HepG2 (cell line): ENCODE data around the gene OR4D6. TPM values are rescaled to one million over a fixed set of nuclear protein-coding genes. Genes with fewer than 3 reads are reported as not detected.

Experiments used
- ATAC-seq: fragments of 200-7000 bp; cut with Tn5 transposase; 3 replicates; pipeline ENCODE4 v1.9.1; 2020; ENCODE audit warnings: mild to moderate bottlenecking, moderate library complexity
- BruUV-seq: library from RNA; stranded (reverse); fragments of 400-500 nt; replicated peaks from 2 replicates; lab custom pipeline; 2021; lab: Mats Ljungman, UMichigan
- CTCF ChIA-PET: fragments of 300-600 bp; formaldehyde crosslinking; extraction: SDS; loops from one replicate; lab custom pipeline; 2021; ENCODE audit warnings: low total read pairs, inconsistent platforms, low intra/inter-chr PET ratio; lab: Yijun Ruan, JAX
- POLR2A ChIA-PET: fragments of 350-600 bp; sonication (Branson Sonifier 250); formaldehyde crosslinking; loops from one replicate; lab custom pipeline; 2020; ENCODE audit warnings: antibody characterized with exemption, inconsistent platforms; lab: Yijun Ruan, JAX
- DNase-seq: peaks from one replicate; pipeline ENCODE4 v3.0.0-alpha.2; 2015; ENCODE audit warnings: low spot score
- FAIRE-seq: peaks from 3 replicates; lab custom pipeline; 2011; peaks lifted over from hg19 to GRCh38; lab: Jason Lieb, UNC
- H2AFZ ChIP-seq: one replicate; pipeline ENCODE4 v1.6.1; 2011; ENCODE audit warnings: low read length, inconsistent platforms
- H3K27ac ChIP-seq: fragments of 300-600 bp; 3 replicates; pipeline ENCODE4 v1.8.0; 2011; ENCODE audit warnings: mixed run types, mild to moderate bottlenecking, mixed read lengths, low read length, inconsistent platforms; ENCODE audit not compliant: insufficient read depth; ENCODE audit errors: extremely low read length
- H3K27me3 ChIP-seq, 2 experiments: fragments of 200-600 bp in 1 of 2; 2 replicates in 1 of 2; 3 replicates in 1 of 2; pipeline versions ENCODE4 v1.6.0 to v1.8.0; 2011; ENCODE audit warnings: low read length in 2 of 2, mild to moderate bottlenecking in 2 of 2, moderate library complexity in 2 of 2, inconsistent platforms in 1 of 2; ENCODE audit not compliant: insufficient read depth in 2 of 2, control insufficient read depth in 1 of 2
- H3K36me3 ChIP-seq, 2 experiments: fragments of 200-600 bp in 1 of 2; replicated peaks in 1 of 2; 2 replicates in 1 of 2; 3 replicates in 1 of 2; pipeline versions ENCODE4 v1.5.1 to v1.8.0; 2011; ENCODE audit warnings: low read length in 2 of 2, inconsistent platforms in 1 of 2; ENCODE audit not compliant: insufficient read depth in 2 of 2, control insufficient read depth in 1 of 2
- H3K4me1 ChIP-seq: 2 replicates; pipeline ENCODE4 v1.5.1; 2012; ENCODE audit warnings: low read length, inconsistent platforms; ENCODE audit not compliant: insufficient read depth
- H3K4me2 ChIP-seq: 2 replicates; pipeline ENCODE4 v1.6.0; 2011; ENCODE audit warnings: low read depth, low read length, inconsistent platforms
- H3K4me3 ChIP-seq, 3 experiments: fragments of 200-600 bp in 1 of 3; sonication (generic), shearing (Covaris generic) in 1 of 3; replicated peaks in 1 of 3; 2 replicates each; pipeline ENCODE4 v1.5.1; 2011 to 2016; ENCODE audit warnings: low read length in 3 of 3, inconsistent platforms in 2 of 3, low read depth in 2 of 3, mild to moderate bottlenecking in 2 of 3, control low read depth in 1 of 3, mixed read lengths in 1 of 3; ENCODE audit not compliant: insufficient read depth in 1 of 3
- H3K79me2 ChIP-seq: one replicate; pipeline ENCODE4 v1.6.1; 2011; ENCODE audit warnings: low read length, inconsistent platforms; ENCODE audit not compliant: insufficient read depth
- H3K9ac ChIP-seq: 2 replicates; pipeline ENCODE4 v1.6.0; 2011; ENCODE audit warnings: mild to moderate bottlenecking, low read depth, low read length, inconsistent platforms; ENCODE audit not compliant: insufficient read depth
- H3K9me3 ChIP-seq: 2 replicates; pipeline ENCODE4 v1.5.1; 2012; ENCODE audit warnings: mild to moderate bottlenecking, low read length
- H4K20me1 ChIP-seq: 2 replicates; pipeline ENCODE4 v1.6.0; 2011; ENCODE audit warnings: inconsistent platforms, mild to moderate bottlenecking, low read length, moderate library complexity; ENCODE audit not compliant: insufficient read depth
- ARNTL ChIP-seq: sonication (generic); formaldehyde crosslinking; IDR thresholded peaks from 2 replicates; pipeline ENCODE4 v1.4.0; 2020; ENCODE audit warnings: mild to moderate bottlenecking, missing genetic modification reagents
- HHEX ChIP-seq: IDR thresholded peaks from 2 replicates; pipeline ENCODE4 v1.6.1; 2016; ENCODE audit warnings: control low read depth
- KLF15 ChIP-seq: sonication (generic); formaldehyde crosslinking; IDR thresholded peaks from 2 replicates; pipeline ENCODE4 v1.8.1; 2023; ENCODE audit warnings: borderline replicate concordance, mild to moderate bottlenecking, inconsistent platforms, missing genetic modification reagents, mixed read lengths
- NFYC ChIP-seq: IDR thresholded peaks from 2 replicates; pipeline ENCODE4 v1.6.1; 2016; ENCODE audit warnings: missing genetic modification reagents, missing compliant biosample characterization
- SMAD1 ChIP-seq: sonication (generic); formaldehyde crosslinking; IDR thresholded peaks from 2 replicates; pipeline ENCODE4 v1.4.0; 2020; ENCODE audit warnings: missing genetic modification reagents, low read depth, mild to moderate bottlenecking, borderline replicate concordance
- TAF1 ChIP-seq: sonication (generic); formaldehyde crosslinking; IDR thresholded peaks from 2 replicates; pipeline ENCODE4 v1.4.0; 2020; ENCODE audit warnings: missing genetic modification reagents
- ZBTB49 ChIP-seq: sonication (generic); formaldehyde crosslinking; IDR thresholded peaks from 2 replicates; pipeline ENCODE4 v1.4.0; 2020; ENCODE audit warnings: missing genetic modification reagents, borderline replicate concordance
- ZMYM2 ChIP-seq: sonication (generic); formaldehyde crosslinking; IDR thresholded peaks from 2 replicates; pipeline ENCODE4 v1.8.0; 2022; ENCODE audit warnings: mild to moderate bottlenecking, missing genetic modification reagents
- ZMYM3 ChIP-seq: sonication (generic); formaldehyde crosslinking; IDR thresholded peaks from 2 replicates; pipeline ENCODE4 v1.5.1; 2020; ENCODE audit warnings: mild to moderate bottlenecking, missing genetic modification reagents
- ZNF547 ChIP-seq: sonication (generic); formaldehyde crosslinking; IDR thresholded peaks from 2 replicates; pipeline ENCODE4 v1.5.1; 2020; ENCODE audit warnings: mild to moderate bottlenecking, missing genetic modification reagents
- ZNF619 ChIP-seq: sonication (generic); formaldehyde crosslinking; IDR thresholded peaks from 2 replicates; pipeline ENCODE4 v1.4.0; 2020; ENCODE audit warnings: mild to moderate bottlenecking, missing genetic modification reagents
- ZNF790 ChIP-seq: sonication (generic); formaldehyde crosslinking; IDR thresholded peaks from 2 replicates; pipeline ENCODE4 v1.8.0; 2022; ENCODE audit warnings: missing genetic modification reagents, mild to moderate bottlenecking, borderline replicate concordance
- WGBS: methylation state at CpG from one replicate; pipeline ENCODE4 v1.1.6; 2017; ENCODE audit warnings: low lambda C conversion rate; 5-methylcytosine and 5-hydroxymethylcytosine counted together
- in situ Hi-C: cut with HindIII; loops from 2 replicates; pipeline ENCODE4 v1.10.0; 2017; ENCODE audit warnings: low pct_unique_long_range_greater_than_20kb; ENCODE audit not compliant: extremely low pct_ligation_motif_present
- intact Hi-C: fragments of 100-400 bp; cut with micrococcal nuclease; formaldehyde crosslinking; loops from one replicate; pipeline ENCODE4 v1.10.0; 2022; ENCODE audit not compliant: unreplicated experiment
- polyA plus RNA-seq, 8 experiments: library from polyadenylated mRNA; depleted of rRNA in 3 of 8; stranded (reverse) in 7 of 8; unstranded in 1 of 8; fragments of >200 nt; fragmentation: Illumina TruSeq in 4 of 8; extraction: Trizol in 4 of 8; gene quantifications; 2 replicates each; pipeline versions ENCODE4 v1.2.1 to v1.2.3, GENCODE V29; 2011 to 2016; ENCODE audit warnings: low read depth in 4 of 8, missing spikeins in 1 of 8, mixed read lengths in 1 of 8; ENCODE audit not compliant: insufficient read depth in 1 of 8
- total RNA-seq, 5 experiments: library from RNA; depleted of rRNA; stranded (reverse); fragments of >200 nt; fragmentation: Illumina TruSeq; extraction: Trizol; gene quantifications; 2 replicates each; pipeline ENCODE4 v1.2.3, GENCODE V29; 2016; ENCODE audit warnings: low read depth in 1 of 5
- TF ChIP-seq, protein P1 (sequence below): sonication (generic); formaldehyde crosslinking; IDR thresholded peaks from 2 replicates; pipeline ENCODE4 v1.4.0; 2020; ENCODE audit warnings: missing genetic modification reagents, borderline replicate concordance
- TF ChIP-seq, protein P2 (sequence below): sonication (generic); formaldehyde crosslinking; IDR thresholded peaks from 2 replicates; pipeline ENCODE4 v1.8.1; 2023; ENCODE audit warnings: mild to moderate bottlenecking, missing genetic modification reagents, borderline replicate concordance
- TF ChIP-seq, protein P3 (sequence below): IDR thresholded peaks from 2 replicates; pipeline ENCODE4 v1.6.1; 2012; ENCODE audit warnings: low read depth, low read length, improper control_type of control experiment
- TF ChIP-seq, protein P4 (sequence below): sonication (generic); IDR thresholded peaks from 2 replicates; pipeline ENCODE4 v1.6.1; 2016; ENCODE audit warnings: low read depth, borderline replicate concordance

The OR4D6 gene
- total and polyA plus RNA-seq, 2 of the 13 experiments (the other 11 are each of a cell fraction or from before 2014, with no cell fraction given) = not detected

DNA sequence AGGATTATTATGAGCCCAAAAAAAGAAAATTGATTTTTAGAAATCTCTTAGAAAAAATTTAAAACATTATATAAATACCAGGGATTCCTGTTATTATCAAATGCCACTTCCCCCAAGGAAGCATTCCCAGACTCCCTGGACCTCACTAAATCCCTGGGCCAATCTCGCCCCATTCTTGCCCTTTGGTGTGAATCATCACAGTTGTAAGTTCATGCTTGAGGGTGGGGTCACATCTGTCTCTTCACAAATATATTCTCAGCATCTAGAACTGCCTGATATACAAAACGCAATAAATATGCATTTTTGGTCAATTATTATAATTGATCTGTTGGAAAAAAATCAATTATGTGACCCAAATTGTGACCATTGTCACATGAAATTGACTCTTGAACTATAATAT is 8.3 kb upstream of the OR4D6 start (continued):
- TF ChIP-seq, protein P1, sequence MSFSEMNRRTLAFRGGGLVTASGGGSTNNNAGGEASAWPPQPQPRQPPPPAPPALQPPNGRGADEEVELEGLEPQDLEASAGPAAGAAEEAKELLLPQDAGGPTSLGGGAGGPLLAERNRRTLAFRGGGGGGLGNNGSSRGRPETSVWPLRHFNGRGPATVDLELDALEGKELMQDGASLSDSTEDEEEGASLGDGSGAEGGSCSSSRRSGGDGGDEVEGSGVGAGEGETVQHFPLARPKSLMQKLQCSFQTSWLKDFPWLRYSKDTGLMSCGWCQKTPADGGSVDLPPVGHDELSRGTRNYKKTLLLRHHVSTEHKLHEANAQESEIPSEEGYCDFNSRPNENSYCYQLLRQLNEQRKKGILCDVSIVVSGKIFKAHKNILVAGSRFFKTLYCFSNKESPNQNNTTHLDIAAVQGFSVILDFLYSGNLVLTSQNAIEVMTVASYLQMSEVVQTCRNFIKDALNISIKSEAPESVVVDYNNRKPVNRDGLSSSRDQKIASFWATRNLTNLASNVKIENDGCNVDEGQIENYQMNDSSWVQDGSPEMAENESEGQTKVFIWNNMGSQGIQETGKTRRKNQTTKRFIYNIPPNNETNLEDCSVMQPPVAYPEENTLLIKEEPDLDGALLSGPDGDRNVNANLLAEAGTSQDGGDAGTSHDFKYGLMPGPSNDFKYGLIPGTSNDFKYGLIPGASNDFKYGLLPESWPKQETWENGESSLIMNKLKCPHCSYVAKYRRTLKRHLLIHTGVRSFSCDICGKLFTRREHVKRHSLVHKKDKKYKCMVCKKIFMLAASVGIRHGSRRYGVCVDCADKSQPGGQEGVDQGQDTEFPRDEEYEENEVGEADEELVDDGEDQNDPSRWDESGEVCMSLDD (CRISPR knock-in tag) = no peak
- TF ChIP-seq ARNTL (CRISPR knock-in tag) (no peak), ZMYM3 (CRISPR knock-in tag) (no peak)

- Histone ChIP-seq H3K9me3 (no peaks in the 10 kb centered on the region), H2AFZ (no peak overlapping the region), H3K36me3 (no peaks in the 10 kb centered on the region), H3K9ac (no peak overlapping the region), H3K27ac (no peak overlapping the region), H3K27me3 (peaks cover 0 to 4% of the 10 kb centered on the region in 2 experiments; a peak in 1 of 5 replicates), H3K79me2 (no peaks in the 10 kb centered on the region), H3K4me2 (no peak overlapping the region), H3K4me3 (no peak overlapping the region), H4K20me1 (no peaks in the 10 kb centered on the region), H3K4me1 (no peaks in the 10 kb centered on the region)
- POLR2A ChIA-PET = no interaction called here
- BruUV-seq = no TSS peak
- intact Hi-C loops = no loop called here
- in situ Hi-C loops = no loop called here
- ATAC-seq (no peak), FAIRE-seq (no peak), DNase-seq (no peak)
- CTCF ChIA-PET = no interaction called here
- 2% methylated on average over 3 of the region's 3 CpGs for WGBS
- TF ChIP-seq KLF15 (no peak), ZMYM2 (CRISPR knock-in tag) (no peak), ZBTB49 (CRISPR knock-in tag) (no peak), ZNF790 (CRISPR knock-in tag) (no peak), NFYC (no peak), HHEX (CRISPR knock-in tag) (no peak), TAF1 (CRISPR knock-in tag) (no peak), ZNF619 (no peak), SMAD1 (CRISPR knock-in tag) (no peak), ZNF547 (CRISPR knock-in tag) (no peak)
- TF ChIP-seq, protein P2, sequence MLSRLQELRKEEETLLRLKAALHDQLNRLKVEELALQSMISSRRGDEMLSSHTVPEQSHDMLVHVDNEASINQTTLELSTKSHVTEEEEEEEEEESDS = no peak
- TF ChIP-seq, protein P3, sequence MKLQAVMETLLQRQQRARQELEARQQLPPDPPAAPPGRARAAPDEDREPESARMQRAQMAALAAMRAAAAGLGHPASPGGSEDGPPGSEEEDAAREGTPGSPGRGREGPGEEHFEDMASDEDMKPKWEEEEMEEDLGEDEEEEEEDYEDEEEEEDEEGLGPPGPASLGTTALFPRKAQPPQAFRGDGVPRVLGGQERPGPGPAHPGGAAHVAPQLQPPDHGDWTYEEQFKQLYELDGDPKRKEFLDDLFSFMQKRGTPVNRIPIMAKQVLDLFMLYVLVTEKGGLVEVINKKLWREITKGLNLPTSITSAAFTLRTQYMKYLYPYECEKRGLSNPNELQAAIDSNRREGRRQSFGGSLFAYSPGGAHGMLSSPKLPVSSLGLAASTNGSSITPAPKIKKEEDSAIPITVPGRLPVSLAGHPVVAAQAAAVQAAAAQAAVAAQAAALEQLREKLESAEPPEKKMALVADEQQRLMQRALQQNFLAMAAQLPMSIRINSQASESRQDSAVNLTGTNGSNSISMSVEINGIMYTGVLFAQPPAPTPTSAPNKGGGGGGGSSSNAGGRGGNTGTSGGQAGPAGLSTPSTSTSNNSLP = no peak
- TF ChIP-seq, protein P4, sequence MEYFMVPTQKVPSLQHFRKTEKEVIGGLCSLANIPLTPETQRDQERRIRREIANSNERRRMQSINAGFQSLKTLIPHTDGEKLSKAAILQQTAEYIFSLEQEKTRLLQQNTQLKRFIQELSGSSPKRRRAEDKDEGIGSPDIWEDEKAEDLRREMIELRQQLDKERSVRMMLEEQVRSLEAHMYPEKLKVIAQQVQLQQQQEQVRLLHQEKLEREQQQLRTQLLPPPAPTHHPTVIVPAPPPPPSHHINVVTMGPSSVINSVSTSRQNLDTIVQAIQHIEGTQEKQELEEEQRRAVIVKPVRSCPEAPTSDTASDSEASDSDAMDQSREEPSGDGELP = no peak
Measured at GRCh38 chr11:59459916-59460315, 3.2 kb downstream of the OR4D6 start.
